Measurements from ENCODE around the gene MAP1S.

MAP1S gene

GRCh38 chr19:17755443-17755890 is 36.2 kb downstream of the MAP1S start:
- TF ChIP-seq GATA3 (IDR thresholded peaks at IDR 0.05; ENCODE audit: low read depth, low read length) = no peak
- TF ChIP-seq GATA2 (IDR thresholded peaks at IDR 0.05; ENCODE audit: low read depth, low read length) = no peak

- no peak for TF ChIP-seq GATA3 (IDR thresholded peaks at IDR 0.05; ENCODE audit: low read depth, low read length)
- TF ChIP-seq GATA2 (IDR thresholded peaks at IDR 0.05; ENCODE audit: low read depth, low read length) = no peak
These were observed 36.8 kb downstream of the MAP1S start for GRCh38 chr19:17755977-17756670.

GRCh38 chr19:17757125-17757524 is 37.8 kb downstream of the MAP1S start:
- TF ChIP-seq GATA3 (IDR thresholded peaks at IDR 0.05; ENCODE audit: low read depth, low read length) (no peak), GATA2 (IDR thresholded peaks at IDR 0.05; ENCODE audit: low read depth, low read length) (no peak)

GRCh38 chr19:17758515-17758914 is 39.2 kb downstream of the MAP1S start:
- TF ChIP-seq GATA2 (IDR thresholded peaks at IDR 0.05; ENCODE audit: low read depth, low read length) (no peak), GATA3 (IDR thresholded peaks at IDR 0.05; ENCODE audit: low read depth, low read length) (no peak)

- TF ChIP-seq GATA3 (IDR thresholded peaks at IDR 0.05; ENCODE audit: low read depth, low read length) (no peak), GATA2 (IDR thresholded peaks at IDR 0.05; ENCODE audit: low read depth, low read length) (no peak)
These were observed 41.9 kb downstream of the MAP1S start for GRCh38 chr19:17761148-17761547.

GRCh38 chr19:17762505-17763229 is 43.4 kb downstream of the MAP1S start:
- TF ChIP-seq GATA3 (IDR thresholded peaks at IDR 0.05; ENCODE audit: low read depth, low read length) = no peak
- no peak for TF ChIP-seq GATA2 (IDR thresholded peaks at IDR 0.05; ENCODE audit: low read depth, low read length)

GRCh38 chr19:17764348-17764747 is 45.1 kb downstream of the MAP1S start:
- TF ChIP-seq GATA3 (IDR thresholded peaks at IDR 0.05; ENCODE audit: low read depth, low read length) = no peak
- no peak for TF ChIP-seq GATA2 (IDR thresholded peaks at IDR 0.05; ENCODE audit: low read depth, low read length)

- TF ChIP-seq GATA2 (IDR thresholded peaks at IDR 0.05; ENCODE audit: low read depth, low read length) (no peak), GATA3 (IDR thresholded peaks at IDR 0.05; ENCODE audit: low read depth, low read length) (no peak)
These were observed 45.9 kb downstream of the MAP1S start for GRCh38 chr19:17765069-17765618.

GRCh38 chr19:17766543-17767131 is 47.4 kb downstream of the MAP1S start:
- TF ChIP-seq GATA3 (IDR thresholded peaks at IDR 0.05; ENCODE audit: low read depth, low read length) = no peak
- TF ChIP-seq GATA2 (IDR thresholded peaks at IDR 0.05; ENCODE audit: low read depth, low read length) = no peak

- TF ChIP-seq GATA2 (IDR thresholded peaks at IDR 0.05; ENCODE audit: low read depth, low read length) = no peak
- TF ChIP-seq GATA3 (IDR thresholded peaks at IDR 0.05; ENCODE audit: low read depth, low read length) = no peak
These were observed 48.3 kb downstream of the MAP1S start for GRCh38 chr19:17767559-17767958.

GRCh38 chr19:17770613-17771012 is 51.3 kb downstream of the MAP1S start:
- no peak for TF ChIP-seq GATA3 (IDR thresholded peaks at IDR 0.05; ENCODE audit: low read depth, low read length)

- TF ChIP-seq GATA3 (IDR thresholded peaks at IDR 0.05; ENCODE audit: low read depth, low read length) = no peak
- TF ChIP-seq GATA2 (IDR thresholded peaks at IDR 0.05; ENCODE audit: low read depth, low read length) = no peak
These were observed 52.9 kb downstream of the MAP1S start for GRCh38 chr19:17772172-17772571.

- TF ChIP-seq GATA3 (IDR thresholded peaks at IDR 0.05; ENCODE audit: low read depth, low read length) (no peak), GATA2 (IDR thresholded peaks at IDR 0.05; ENCODE audit: low read depth, low read length) (no peak)
These were observed 56.1 kb downstream of the MAP1S start for GRCh38 chr19:17775245-17775927.
